Upper lobe of left lung (tissue), 6 donors: ENCODE measurements around the gene PCNX2. TPM values are rescaled to one million over a fixed set of nuclear protein-coding genes. Genes with fewer than 3 reads are reported as not detected.

ENCODE experiments used
- ATAC-seq, 2 donors: fragments of 200-7000 bp; cut with Tn5 transposase; one replicate each; pipeline ENCODE4 v1.9.1; 2022; ENCODE audit warnings: mild to moderate bottlenecking in 2 of 2, moderate library complexity in 2 of 2; ENCODE audit not compliant: low FRiP score in 2 of 2
- DNase-seq, 2 donors: peaks; one replicate each; pipeline ENCODE4 v3.0.0-alpha.2; 2019 to 2020
- H3K27ac ChIP-seq, 4 donors: fragments of 200-600 bp; sonication (generic); one replicate each; pipeline ENCODE4 v1.5.1; 2016 to 2019
- H3K27me3 ChIP-seq, 4 donors: fragments of 200-600 bp; sonication (generic); one replicate each; pipeline ENCODE4 v1.5.1; 2017 to 2019
- H3K36me3 ChIP-seq, 4 donors: fragments of 200-600 bp; sonication (generic); one replicate each; pipeline ENCODE4 v1.5.1; 2016 to 2019
- H3K4me1 ChIP-seq, 4 donors: fragments of 200-600 bp; sonication (generic); one replicate each; pipeline ENCODE4 v1.5.1; 2018 to 2019
- H3K4me3 ChIP-seq, 4 donors: fragments of 200-600 bp; sonication (generic); one replicate each; pipeline ENCODE4 v1.5.1; 2017 to 2019; ENCODE audit warnings: mild to moderate bottlenecking in 2 of 4, moderate library complexity in 1 of 4
- H3K9me3 ChIP-seq, 4 donors: fragments of 200-600 bp; sonication (generic); one replicate each; pipeline ENCODE4 v1.5.1; 2018 to 2019
- EP300 ChIP-seq, 4 donors: sonication (generic); formaldehyde crosslinking; IDR thresholded peaks; one replicate each; pipeline ENCODE4 v1.5.1; 2017; ENCODE audit warnings: antibody characterized with exemption in 4 of 4, control low read depth in 2 of 4
- POLR2A ChIP-seq, 4 donors: fragments of 450-650 bp; IDR thresholded peaks; one replicate each; pipeline ENCODE4 v1.5.1; 2016 to 2017; ENCODE audit warnings: antibody characterized with exemption in 4 of 4, mild to moderate bottlenecking in 2 of 4
- POLR2AphosphoS5 ChIP-seq, 2 donors: sonication (generic); formaldehyde crosslinking; IDR thresholded peaks; one replicate each; pipeline ENCODE4 v1.5.1; 2017; ENCODE audit warnings: antibody characterized with exemption in 2 of 2
- WGBS, 2 donors: methylation state at CpG; one replicate each; pipeline ENCODE4 v1.1.5; 2017 to 2018; 5-methylcytosine and 5-hydroxymethylcytosine counted together
- total RNA-seq, 6 donors: library from RNA; depleted of rRNA in 4 of 6; stranded (reverse); fragments of >200 nt in 4 of 6; gene quantifications; one replicate each; pipeline versions ENCODE4 v1.1.0 to v1.2.1, GENCODE V29; 2016 to 2021
- TF ChIP-seq, protein P1 (sequence below), 6 experiments: fragments of 450-650 bp in 4 of 6; fragments of 200-600 bp in 2 of 6; sonication (generic) in 2 of 6; IDR thresholded peaks; one replicate each; pipeline ENCODE4 v1.5.1; 2016 to 2019; ENCODE audit warnings: antibody characterized with exemption in 6 of 6
- donor health status: DM: no; HTN: no; CAD: no; lungs with moderate emphysema.
- donor health status: DM: no; HTN: yes; CAD: no; lungs with severe emphysema.

Gene PCNX2
- total RNA-seq, 6 donors from 2014 or later: 8.2 to 27.2 (median 14.5) TPM

DNA sequence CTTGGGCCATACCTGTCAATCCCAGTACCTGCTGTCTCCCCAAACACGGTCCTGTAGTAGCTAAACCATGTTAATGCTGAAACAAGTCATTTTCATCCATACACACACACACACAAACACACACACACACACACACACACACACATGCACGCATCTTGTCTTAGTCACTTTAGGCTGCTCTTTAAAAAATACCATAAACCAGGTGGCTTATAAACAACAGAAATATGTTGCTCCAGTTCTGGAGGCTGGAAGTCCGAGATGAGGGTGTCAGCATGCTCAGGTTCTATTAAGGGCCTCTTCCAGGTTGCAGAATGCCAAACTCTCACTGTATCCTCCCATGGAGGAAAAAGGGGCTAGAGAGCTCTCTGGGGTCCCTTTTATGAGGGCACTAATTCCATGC, 215.2 kb downstream of the PCNX2 start:
- ATAC-seq: no peak
- Histone ChIP-seq H3K27ac (no peak overlapping the region), H3K4me3 (no peak overlapping the region), H3K36me3 (no peaks in the 10 kb centered on the region), H3K9me3 (no peaks in the 10 kb centered on the region), H3K27me3 (no peaks in the 10 kb centered on the region), H3K4me1 (peaks cover 0 to 9% (median 5%) of the 10 kb centered on the region in 4 donors)
- TF ChIP-seq, protein P1, sequence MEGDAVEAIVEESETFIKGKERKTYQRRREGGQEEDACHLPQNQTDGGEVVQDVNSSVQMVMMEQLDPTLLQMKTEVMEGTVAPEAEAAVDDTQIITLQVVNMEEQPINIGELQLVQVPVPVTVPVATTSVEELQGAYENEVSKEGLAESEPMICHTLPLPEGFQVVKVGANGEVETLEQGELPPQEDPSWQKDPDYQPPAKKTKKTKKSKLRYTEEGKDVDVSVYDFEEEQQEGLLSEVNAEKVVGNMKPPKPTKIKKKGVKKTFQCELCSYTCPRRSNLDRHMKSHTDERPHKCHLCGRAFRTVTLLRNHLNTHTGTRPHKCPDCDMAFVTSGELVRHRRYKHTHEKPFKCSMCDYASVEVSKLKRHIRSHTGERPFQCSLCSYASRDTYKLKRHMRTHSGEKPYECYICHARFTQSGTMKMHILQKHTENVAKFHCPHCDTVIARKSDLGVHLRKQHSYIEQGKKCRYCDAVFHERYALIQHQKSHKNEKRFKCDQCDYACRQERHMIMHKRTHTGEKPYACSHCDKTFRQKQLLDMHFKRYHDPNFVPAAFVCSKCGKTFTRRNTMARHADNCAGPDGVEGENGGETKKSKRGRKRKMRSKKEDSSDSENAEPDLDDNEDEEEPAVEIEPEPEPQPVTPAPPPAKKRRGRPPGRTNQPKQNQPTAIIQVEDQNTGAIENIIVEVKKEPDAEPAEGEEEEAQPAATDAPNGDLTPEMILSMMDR (IDR thresholded peaks at IDR 0.05): no peak
- TF ChIP-seq POLR2AphosphoS5 (IDR thresholded peaks at IDR 0.05) (no peak), EP300 (IDR thresholded peaks at IDR 0.05) (no peak), POLR2A (IDR thresholded peaks at IDR 0.05) (no peak)
- 96 to 98% methylated on average over 3 of the region's 3 CpGs for WGBS, 2 donors
- no peak for DNase-seq

DNA sequence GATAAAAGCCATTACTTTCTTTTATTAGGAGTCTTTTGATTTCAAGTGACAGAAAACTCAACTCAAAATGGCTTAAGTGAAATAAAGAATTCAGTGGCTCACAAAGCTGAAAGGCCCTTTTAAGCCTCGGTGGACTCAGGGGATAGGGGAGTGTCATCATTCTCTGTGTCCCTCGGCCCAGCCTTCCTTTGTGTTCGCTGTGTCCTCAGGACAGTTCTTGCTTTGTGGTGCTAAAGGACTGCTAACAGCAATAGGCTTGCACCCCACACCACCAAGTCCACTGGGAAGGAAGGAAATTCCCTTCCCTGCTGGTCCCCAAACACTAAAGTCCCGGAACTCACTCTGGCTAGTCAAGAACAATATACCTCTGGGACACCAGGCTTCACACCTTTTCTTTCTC, 216.0 kb downstream of the PCNX2 start:
- H3K36me3 ChIP-seq: no peaks in the 10 kb centered on the region
- no peak for TF ChIP-seq EP300 (IDR thresholded peaks at IDR 0.05)
- no peak for TF ChIP-seq POLR2AphosphoS5 (IDR thresholded peaks at IDR 0.05)
- TF ChIP-seq, protein P1 (IDR thresholded peaks at IDR 0.05): no peak
- no peak for TF ChIP-seq POLR2A (IDR thresholded peaks at IDR 0.05)
- no peak overlapping the region for H3K27ac ChIP-seq
- H3K9me3 ChIP-seq: no peaks in the 10 kb centered on the region
- 90 to 93% methylated on average over 4 of the region's 4 CpGs for WGBS, 2 donors
- DNase-seq (no peak), ATAC-seq (no peak)
- H3K4me3 ChIP-seq: no peak overlapping the region
- peaks cover 0 to 9% (median 5%) of the 10 kb centered on the region in 4 donors for H3K4me1 ChIP-seq
- H3K27me3 ChIP-seq: no peaks in the 10 kb centered on the region

DNA sequence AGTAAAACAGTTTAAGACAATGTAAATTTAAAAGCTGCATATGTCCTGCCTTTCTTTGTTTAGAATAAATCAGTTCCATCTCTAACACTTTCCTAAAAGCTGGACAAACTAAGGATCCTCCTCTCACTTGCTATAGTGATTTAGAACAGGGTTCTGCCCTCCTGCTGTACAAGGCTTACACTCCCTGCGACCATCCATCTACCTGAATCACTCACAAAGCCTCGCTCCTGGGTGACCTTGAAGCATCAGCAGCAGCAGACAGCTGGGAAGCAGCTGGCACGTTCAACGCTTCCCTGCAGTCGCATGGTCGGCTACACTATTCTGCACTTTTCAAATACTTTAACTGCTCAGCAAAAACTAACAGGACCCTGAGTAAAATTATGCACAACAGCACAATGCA, 217.1 kb downstream of the PCNX2 start:
- H3K36me3 ChIP-seq: no peaks in the 10 kb centered on the region
- no peak for DNase-seq
- H3K9me3 ChIP-seq: peaks cover 0 to 6% (median 0%) of the 10 kb centered on the region in 4 donors
- H3K27ac ChIP-seq: no peak overlapping the region
- TF ChIP-seq POLR2A (IDR thresholded peaks at IDR 0.05) (no peak), POLR2AphosphoS5 (IDR thresholded peaks at IDR 0.05) (no peak), EP300 (IDR thresholded peaks at IDR 0.05) (no peak)
- TF ChIP-seq, protein P1 (IDR thresholded peaks at IDR 0.05): no peak
- ATAC-seq: no peak
- H3K4me3 ChIP-seq: no peak overlapping the region
- WGBS, 2 donors: 84 to 95% methylated on average over 6 of the region's 6 CpGs
- H3K27me3 ChIP-seq: no peaks in the 10 kb centered on the region
- peaks cover 0 to 9% (median 5%) of the 10 kb centered on the region in 4 donors for H3K4me1 ChIP-seq

DNA sequence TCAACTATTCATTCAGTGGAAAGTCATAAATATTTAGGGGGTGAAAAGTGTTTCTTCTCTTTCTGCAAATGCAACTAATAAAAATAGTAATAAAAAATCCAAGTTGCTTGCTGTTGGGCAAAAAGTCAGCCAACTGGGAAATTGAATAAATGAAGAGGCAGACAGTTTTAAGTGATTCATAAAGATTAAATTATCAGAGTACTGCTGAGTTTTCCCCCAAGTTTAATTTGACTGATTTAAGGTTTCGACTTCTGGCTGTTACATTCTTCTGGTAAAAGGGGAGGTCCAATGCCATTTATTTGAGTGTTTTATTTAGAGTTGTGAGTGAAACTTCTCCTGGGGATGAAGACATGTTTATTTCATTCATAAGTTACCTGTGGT, 219.6 kb downstream of the PCNX2 start:
- Histone ChIP-seq H3K36me3 (no peaks in the 10 kb centered on the region), H3K4me1 (no peaks in the 10 kb centered on the region), H3K27me3 (no peaks in the 10 kb centered on the region), H3K9me3 (peaks cover 0 to 6% (median 0%) of the 10 kb centered on the region in 4 donors), H3K4me3 (no peak overlapping the region), H3K27ac (no peak overlapping the region)
- no peak for ATAC-seq
- 94 to 95% methylated on average over 1 of the region's 1 CpG for WGBS, 2 donors
- no peak for TF ChIP-seq POLR2AphosphoS5 (IDR thresholded peaks at IDR 0.05)
- TF ChIP-seq, protein P1 (IDR thresholded peaks at IDR 0.05): no peak
- no peak for TF ChIP-seq EP300 (IDR thresholded peaks at IDR 0.05)
- no peak for TF ChIP-seq POLR2A (IDR thresholded peaks at IDR 0.05)
- no peak for DNase-seq

DNA sequence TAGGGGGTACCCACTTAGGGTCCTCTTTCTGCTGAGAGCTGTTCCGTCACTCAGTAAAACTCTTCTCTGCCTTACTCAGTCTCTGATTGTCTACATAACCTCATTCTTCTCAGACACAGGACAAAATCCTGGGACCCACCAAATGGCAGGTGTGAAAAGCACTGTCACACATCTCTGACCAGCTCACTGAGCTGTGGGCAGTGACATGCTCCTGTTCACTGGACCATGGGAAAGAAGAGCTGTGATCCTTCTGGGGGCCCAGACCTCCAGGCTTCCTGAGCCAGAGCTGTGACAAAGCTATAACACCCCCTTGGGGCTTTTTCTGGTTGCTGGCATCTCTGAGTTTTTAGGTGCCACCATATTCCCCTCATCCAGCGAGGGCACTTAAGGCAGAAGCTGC, 229.4 kb downstream of the PCNX2 start:
- TF ChIP-seq, protein P1 (IDR thresholded peaks at IDR 0.05): no peak
- TF ChIP-seq POLR2A (IDR thresholded peaks at IDR 0.05) (no peak), POLR2AphosphoS5 (IDR thresholded peaks at IDR 0.05) (no peak), EP300 (IDR thresholded peaks at IDR 0.05) (no peak)
- Histone ChIP-seq H3K36me3 (no peaks in the 10 kb centered on the region), H3K9me3 (peaks cover 0 to 4% (median 0%) of the 10 kb centered on the region in 4 donors), H3K4me3 (no peak overlapping the region), H3K27me3 (no peaks in the 10 kb centered on the region), H3K4me1 (no peaks in the 10 kb centered on the region), H3K27ac (no peak overlapping the region)
- no peak for DNase-seq
- ATAC-seq: no peak
- WGBS, 2 donors: 95 to 97% methylated on average over 1 to 2 of the region's 2 CpGs
